HEK293T (cell line): Measurements from ENCODE around the gene SELE.
"Not testable (repeated sequence)": the region's sequence is repeated elsewhere in the genome, so short reads cannot be mapped to it uniquely, and the experiment has no call there.

ENCODE experiments used
- CTCF ChIA-PET: fragments of 350-600 bp; formaldehyde crosslinking; extraction: SDS; loops from one replicate; lab custom pipeline; 2021; ENCODE audit warnings: antibody characterized with exemption, inconsistent platforms; lab: Yijun Ruan, JAX
- POLR2A ChIA-PET: fragments of 350-600 bp; formaldehyde crosslinking; extraction: SDS; loops from one replicate; lab custom pipeline; 2020; ENCODE audit warnings: antibody characterized with exemption, inconsistent platforms; lab: Yijun Ruan, JAX
- DNase-seq: peaks from one replicate; pipeline ENCODE4 v3.0.0; 2012; ENCODE audit warnings: mixed read lengths; ENCODE audit errors: extremely low spot score
- ARNT ChIP-seq: fragments of 450-650 bp; IDR thresholded peaks from 2 replicates; pipeline ENCODE4 v1.6.1; 2017; ENCODE audit warnings: mild to moderate bottlenecking
- BHLHE40 ChIP-seq: fragments of 450-650 bp; IDR thresholded peaks from 2 replicates; pipeline ENCODE4 v1.6.1; 2016; ENCODE audit warnings: mild to moderate bottlenecking, moderate library complexity, borderline replicate concordance
- CTBP1 ChIP-seq: fragments of 450-650 bp; IDR thresholded peaks from 2 replicates; pipeline ENCODE4 v1.6.1; 2016; ENCODE audit warnings: borderline replicate concordance
- ELF4 ChIP-seq: fragments of 450-650 bp; IDR thresholded peaks from 2 replicates; pipeline ENCODE4 v1.6.1; 2017; ENCODE audit warnings: antibody characterized with exemption
- FOXA1 ChIP-seq: fragments of 450-650 bp; IDR thresholded peaks from 2 replicates; pipeline ENCODE4 v1.6.1; 2016; ENCODE audit warnings: mild to moderate bottlenecking
- FOXK2 ChIP-seq: fragments of 450-650 bp; IDR thresholded peaks from 2 replicates; pipeline ENCODE4 v1.6.1; 2016; ENCODE audit warnings: mild to moderate bottlenecking
- FOXM1 ChIP-seq: fragments of 450-650 bp; IDR thresholded peaks from 2 replicates; pipeline ENCODE4 v1.6.1; 2017; ENCODE audit warnings: mild to moderate bottlenecking, borderline replicate concordance
- HDGF ChIP-seq: fragments of 450-650 bp; IDR thresholded peaks from 2 replicates; pipeline ENCODE4 v1.6.1; 2017; ENCODE audit warnings: antibody characterized with exemption, borderline replicate concordance
- L3MBTL2 ChIP-seq: fragments of 450-650 bp; conservative IDR thresholded peaks from 2 replicates; pipeline ENCODE4 v1.6.1; 2016; ENCODE audit warnings: mild to moderate bottlenecking
- LEF1 ChIP-seq: fragments of 450-650 bp; IDR thresholded peaks from 2 replicates; pipeline ENCODE4 v1.6.1; 2017; ENCODE audit warnings: mild to moderate bottlenecking, borderline replicate concordance
- NFRKB ChIP-seq: fragments of 450-650 bp; IDR thresholded peaks from 2 replicates; pipeline ENCODE4 v1.6.1; 2016; ENCODE audit warnings: mild to moderate bottlenecking, moderate library complexity
- SP1 ChIP-seq: fragments of 450-650 bp; IDR thresholded peaks from 2 replicates; pipeline ENCODE4 v1.6.1; 2017
- SUZ12 ChIP-seq: fragments of 450-650 bp; IDR thresholded peaks from 2 replicates; pipeline ENCODE4 v1.6.1; 2016; ENCODE audit warnings: mild to moderate bottlenecking
- TARDBP ChIP-seq: fragments of 450-650 bp; IDR thresholded peaks from 2 replicates; pipeline ENCODE4 v1.6.1; 2016
- ZNF384 ChIP-seq: fragments of 450-650 bp; IDR thresholded peaks from 2 replicates; pipeline ENCODE4 v1.6.1; 2016
- TF ChIP-seq, protein P1 (sequence below): fragments of 450-650 bp; IDR thresholded peaks from 2 replicates; pipeline ENCODE4 v1.6.1; 2016

Gene SELE

GRCh38 chr1:169726851-169727250, 7.0 kb downstream of the SELE start:
- POLR2A ChIA-PET = no interaction called here
- TF ChIP-seq FOXK2 = no peak
- TF ChIP-seq L3MBTL2 = no peak
- TF ChIP-seq NFRKB = no peak
- no peak for TF ChIP-seq CTBP1
- TF ChIP-seq FOXA1 = no peak
- no peak for TF ChIP-seq ARNT
- TF ChIP-seq, protein P1, sequence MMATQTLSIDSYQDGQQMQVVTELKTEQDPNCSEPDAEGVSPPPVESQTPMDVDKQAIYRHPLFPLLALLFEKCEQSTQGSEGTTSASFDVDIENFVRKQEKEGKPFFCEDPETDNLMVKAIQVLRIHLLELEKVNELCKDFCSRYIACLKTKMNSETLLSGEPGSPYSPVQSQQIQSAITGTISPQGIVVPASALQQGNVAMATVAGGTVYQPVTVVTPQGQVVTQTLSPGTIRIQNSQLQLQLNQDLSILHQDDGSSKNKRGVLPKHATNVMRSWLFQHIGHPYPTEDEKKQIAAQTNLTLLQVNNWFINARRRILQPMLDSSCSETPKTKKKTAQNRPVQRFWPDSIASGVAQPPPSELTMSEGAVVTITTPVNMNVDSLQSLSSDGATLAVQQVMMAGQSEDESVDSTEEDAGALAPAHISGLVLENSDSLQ = no peak
- TF ChIP-seq ZNF384 = no peak
- TF ChIP-seq SP1 = no peak
- TF ChIP-seq BHLHE40 = no peak
- no peak for TF ChIP-seq TARDBP
- TF ChIP-seq HDGF = no peak
- TF ChIP-seq FOXM1 = no peak
- TF ChIP-seq LEF1 = no peak
- CTCF ChIA-PET = interaction anchor here (0.7 kb wide), 1 partner anchor 15 kb away, joined by 3 read pairs; no protein-coding TSS in a partner anchor
- no peak for DNase-seq

DNA sequence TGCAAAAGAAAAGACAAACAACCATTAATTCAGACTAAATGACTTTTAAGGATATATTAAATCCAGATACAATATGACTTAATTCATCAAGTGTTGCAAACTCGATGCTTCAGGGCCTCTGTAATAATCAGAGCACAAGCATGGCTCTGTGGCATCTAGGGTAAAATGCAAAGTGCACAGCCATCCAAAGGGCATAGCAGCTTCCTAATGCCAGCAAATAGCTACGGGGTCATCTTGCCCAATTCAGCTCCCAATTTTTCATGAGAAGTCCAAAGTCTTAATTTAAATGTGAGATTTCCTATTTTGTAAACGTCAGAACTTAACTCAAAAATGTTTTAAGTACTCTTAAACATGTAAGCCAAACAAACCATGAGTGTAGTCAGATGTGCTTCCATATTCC, 7.9 kb downstream of the SELE start:
- ChIA-PET CTCF (interaction anchor here (1.0 kb wide), 1 partner anchor 125 kb away, joined by 4 read pairs; no protein-coding TSS in a partner anchor), POLR2A (no interaction called here)
- no peak for TF ChIP-seq SP1
- no peak for TF ChIP-seq NFRKB
- TF ChIP-seq SUZ12 = no peak
- no peak for DNase-seq

DNA sequence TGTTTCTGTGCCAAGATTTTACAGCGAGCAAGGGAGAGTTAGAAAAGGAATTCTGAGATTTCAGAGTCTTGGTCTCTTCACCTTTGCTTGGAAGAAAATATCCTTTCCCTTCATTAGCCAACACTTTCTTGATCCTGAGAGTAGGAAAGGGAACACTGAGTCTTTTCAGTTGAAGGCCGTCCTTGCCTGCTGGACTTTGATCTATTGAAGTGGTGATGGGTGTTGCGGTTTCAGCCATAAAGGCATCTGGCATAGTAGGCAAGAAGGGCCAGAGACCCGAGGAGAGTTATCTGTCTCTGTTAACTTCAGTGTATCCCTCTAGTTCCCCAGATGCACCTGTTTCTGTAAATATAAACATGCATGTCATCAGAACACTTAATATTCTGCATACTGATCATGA, 9.7 kb downstream of the SELE start:
- ChIA-PET POLR2A (no interaction called here), CTCF (no interaction called here)
- no peak for DNase-seq
- no peak for TF ChIP-seq BHLHE40
- TF ChIP-seq SUZ12 = no peak
- no peak for TF ChIP-seq FOXA1
- TF ChIP-seq ARNT = no peak
- no peak for TF ChIP-seq FOXK2
- TF ChIP-seq CTBP1 = no peak
- no peak for TF ChIP-seq NFRKB
- no peak for TF ChIP-seq LEF1
- no peak for TF ChIP-seq L3MBTL2
- TF ChIP-seq HDGF = no peak
- TF ChIP-seq ELF4 = no peak
- TF ChIP-seq TARDBP = no peak
- no peak for TF ChIP-seq ZNF384
- TF ChIP-seq SP1 = no peak
- no peak for TF ChIP-seq FOXM1
- TF ChIP-seq, protein P1 = no peak

DNA sequence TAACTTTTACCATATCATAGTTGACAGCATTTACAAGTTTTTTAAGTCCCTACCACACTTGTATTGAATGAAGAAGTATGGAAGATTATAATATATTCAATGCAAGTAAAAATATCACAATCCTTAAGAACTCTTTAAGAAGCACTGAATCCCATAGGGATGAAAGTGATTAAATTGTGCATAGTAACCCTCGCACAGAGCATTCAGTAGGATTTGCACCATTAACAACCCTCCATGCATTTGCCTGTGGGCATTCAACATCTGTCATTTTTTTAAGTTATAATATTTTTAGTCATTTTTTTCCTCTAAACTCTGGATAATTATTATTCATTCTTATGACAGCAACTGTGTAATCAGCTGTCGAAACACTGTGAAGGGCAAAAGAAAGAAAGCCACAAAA, 10.1 kb downstream of the SELE start:
- ChIA-PET POLR2A (no interaction called here), CTCF (no interaction called here)
- DNase-seq = no peak
- TF ChIP-seq HDGF = no peak
- TF ChIP-seq SUZ12 = no peak
- TF ChIP-seq FOXM1 = no peak
- no peak for TF ChIP-seq FOXK2
- TF ChIP-seq TARDBP = no peak
- no peak for TF ChIP-seq CTBP1
- TF ChIP-seq L3MBTL2 = no peak

GRCh38 chr1:169722779-169723178, 11.1 kb downstream of the SELE start:
- no peak for DNase-seq
- CTCF ChIA-PET = no interaction called here
- POLR2A ChIA-PET = no interaction called here
- TF ChIP-seq LEF1 (no peak), CTBP1 (no peak), SP1 (no peak), FOXA1 (no peak), BHLHE40 (no peak), NFRKB (no peak), ARNT (no peak), ZNF384 (no peak), TARDBP (no peak), FOXK2 (no peak), HDGF (no peak)

DNA sequence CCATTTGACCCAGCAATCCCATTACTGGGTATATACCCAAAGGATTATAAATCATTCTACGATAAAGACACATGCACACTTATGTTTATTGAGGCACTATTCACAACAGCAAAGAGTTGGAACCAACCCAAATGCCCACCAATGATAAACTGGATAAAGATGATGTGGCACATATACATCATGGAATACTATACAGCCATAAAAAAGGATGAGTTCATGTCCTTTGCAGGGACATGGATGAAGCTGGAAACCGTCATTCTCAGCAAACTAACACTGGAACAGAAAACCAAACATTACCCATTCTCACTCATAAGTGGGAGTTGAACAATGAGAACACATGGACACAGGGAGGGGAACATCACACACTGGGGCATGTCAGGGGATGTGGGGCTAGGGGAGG, 18.8 kb downstream of the SELE start:
- POLR2A ChIA-PET, CTCF ChIA-PET, DNase-seq: not testable (repeated sequence)

DNA sequence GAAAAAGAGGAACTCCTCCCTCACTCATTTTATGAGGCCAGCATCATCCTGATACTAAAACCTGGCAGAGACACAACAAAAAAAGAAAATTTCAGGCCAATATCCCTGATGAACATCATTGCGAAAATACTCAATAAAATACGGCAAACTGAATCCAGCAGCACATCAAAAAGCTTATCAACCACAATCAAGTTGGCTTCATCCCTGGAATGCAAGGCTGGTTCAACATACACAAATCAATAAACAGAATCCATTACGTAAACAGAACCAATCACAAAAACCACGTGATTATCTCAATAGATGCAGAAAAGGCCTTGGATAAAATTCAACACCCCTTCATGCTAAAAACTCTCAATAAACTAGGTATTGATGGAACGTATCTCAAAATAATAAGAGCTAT, 20.8 kb downstream of the SELE start:
- DNase-seq, POLR2A ChIA-PET, CTCF ChIA-PET: not testable (repeated sequence)

DNA sequence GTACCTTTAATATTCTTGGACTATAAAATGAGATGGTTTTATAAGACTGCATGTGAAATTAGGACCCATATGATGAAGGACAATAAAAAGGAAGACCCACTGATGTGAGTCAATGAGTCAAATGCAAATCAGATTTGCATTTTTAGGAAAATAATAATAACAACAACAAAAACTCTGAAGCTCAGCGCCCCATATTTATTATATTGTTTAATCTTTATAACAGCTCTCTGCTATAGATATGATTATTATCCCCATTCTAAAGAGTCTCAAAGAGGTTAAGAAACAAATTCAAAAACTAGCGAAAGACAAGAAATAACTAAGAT, 21.6 kb downstream of the SELE start:
- ChIA-PET CTCF (interaction anchor here (0.7 to 1.3 kb wide), 5 partner anchors 9 to 1473 kb away, joined by 3 to 5 read pairs (median 4); no protein-coding TSS in a partner anchor), POLR2A (no interaction called here)
- DNase-seq = no peak
- TF ChIP-seq ARNT (no peak), NFRKB (no peak), ELF4 (no peak), L3MBTL2 (no peak), BHLHE40 (no peak), FOXA1 (no peak), SUZ12 (no peak), ZNF384 (no peak), HDGF (no peak), CTBP1 (no peak), LEF1 (no peak), SP1 (no peak)
- TF ChIP-seq, protein P1 = no peak
